PC-9 (cell line): ENCODE measurements around the gene STC2. TPM values are rescaled to one million over a fixed set of nuclear protein-coding genes. Genes with fewer than 3 reads are reported as not detected.

Experiments
- BruUV-seq: library from RNA; stranded (reverse); fragments of 400-500 nt; replicated peaks from 2 replicates; lab custom pipeline; 2021; lab: Mats Ljungman, UMichigan
- CTCF ChIA-PET: fragments of 300-600 bp; sonication (Branson Sonifier 250); formaldehyde crosslinking; loops from one replicate; lab custom pipeline; 2022; ENCODE audit warnings: antibody characterized with exemption; lab: Charles Lee
- POLR2A ChIA-PET: fragments of 300-600 bp; sonication (Branson Sonifier 250); formaldehyde crosslinking; loops from one replicate; lab custom pipeline; 2022; ENCODE audit warnings: antibody characterized with exemption; ENCODE audit not compliant: unreplicated experiment; lab: Charles Lee
- DNase-seq, 2 experiments: peaks; one replicate each; pipeline versions ENCODE4 v3.0.0 to v3.0.0-alpha.2; 2015 to 2022; ENCODE audit warnings: mixed read lengths in 1 of 2
- H2AFZ ChIP-seq: fragments of 200-600 bp; sonication (generic); 2 replicates; pipeline ENCODE4 v1.8.1; 2017; ENCODE audit warnings: antibody characterized with exemption
- H3F3A ChIP-seq: fragments of 200-600 bp; sonication (generic); 2 replicates; pipeline ENCODE4 v1.8.1; 2017; ENCODE audit warnings: antibody characterized with exemption, mild to moderate bottlenecking, low read depth; ENCODE audit not compliant: insufficient read depth
- H3K27ac ChIP-seq: fragments of 200-600 bp; sonication (generic); 2 replicates; pipeline ENCODE4 v1.6.1; 2016; ENCODE audit warnings: mixed run types
- H3K27me3 ChIP-seq: fragments of 200-600 bp; sonication (generic); 2 replicates; pipeline ENCODE4 v1.6.1; 2016; ENCODE audit warnings: low read depth, mixed run types; ENCODE audit not compliant: insufficient read depth
- H3K36me3 ChIP-seq: fragments of 200-600 bp; sonication (generic); 2 replicates; pipeline ENCODE4 v1.6.1; 2016; ENCODE audit warnings: low read depth, mixed run types
- H3K4me1 ChIP-seq: fragments of 200-600 bp; sonication (generic); replicated peaks from 2 replicates; pipeline ENCODE4 v1.6.1; 2016; ENCODE audit warnings: mixed run types; ENCODE audit not compliant: insufficient read depth
- H3K4me2 ChIP-seq: fragments of 200-600 bp; sonication (generic); 2 replicates; pipeline ENCODE4 v1.6.1; 2017; ENCODE audit warnings: mixed run types
- H3K4me3 ChIP-seq: fragments of 200-600 bp; sonication (generic); 2 replicates; pipeline ENCODE4 v1.6.1; 2016; ENCODE audit warnings: mixed run types
- H3K79me2 ChIP-seq: fragments of 200-600 bp; sonication (generic); 2 replicates; pipeline ENCODE4 v1.6.1; 2017; ENCODE audit warnings: low read depth, mixed run types
- H3K9me2 ChIP-seq: fragments of 200-600 bp; sonication (generic); 2 replicates; pipeline ENCODE4 v1.8.1; 2017; ENCODE audit warnings: mild to moderate bottlenecking; ENCODE audit not compliant: insufficient read depth
- H3K9me3 ChIP-seq: fragments of 200-600 bp; sonication (generic); 2 replicates; pipeline ENCODE4 v1.8.1; 2016; ENCODE audit warnings: low read depth; ENCODE audit not compliant: insufficient read depth
- H4K20me1 ChIP-seq: fragments of 200-600 bp; sonication (generic); 2 replicates; pipeline ENCODE4 v1.8.1; 2017; ENCODE audit not compliant: insufficient read depth
- EZH2 ChIP-seq: fragments of 200-600 bp; sonication (generic); IDR thresholded peaks from 2 replicates; pipeline ENCODE4 v1.8.0; 2017; ENCODE audit warnings: antibody characterized with exemption, low read depth
- intact Hi-C: fragments of 100-400 bp; cut with micrococcal nuclease; formaldehyde crosslinking; loops from one replicate; pipeline ENCODE4 v1.10.0; 2022; ENCODE audit not compliant: unreplicated experiment
- microRNA-seq: library from miRNA; unstranded; fragments of <30 nt; microRNA quantifications from one replicate; pipeline ENCODE4 v1.2.0, GENCODE V29; 2021; ENCODE audit warnings: borderline number of aligned reads, borderline replicate concordance
- total RNA-seq: library from RNA; stranded (reverse); gene quantifications from 2 replicates; pipeline ENCODE4 v1.2.3, GENCODE V29; 2021
- TF ChIP-seq, protein P1 (sequence below): fragments of 200-600 bp; sonication (generic); conservative IDR thresholded peaks from 2 replicates; pipeline ENCODE4 v1.6.1; 2017; ENCODE audit warnings: mixed run types, antibody characterized with exemption, mild to moderate bottlenecking, moderate library complexity

The STC2 gene
- total RNA-seq, 1 experiment from 2014 or later = 63.5 TPM

DNA sequence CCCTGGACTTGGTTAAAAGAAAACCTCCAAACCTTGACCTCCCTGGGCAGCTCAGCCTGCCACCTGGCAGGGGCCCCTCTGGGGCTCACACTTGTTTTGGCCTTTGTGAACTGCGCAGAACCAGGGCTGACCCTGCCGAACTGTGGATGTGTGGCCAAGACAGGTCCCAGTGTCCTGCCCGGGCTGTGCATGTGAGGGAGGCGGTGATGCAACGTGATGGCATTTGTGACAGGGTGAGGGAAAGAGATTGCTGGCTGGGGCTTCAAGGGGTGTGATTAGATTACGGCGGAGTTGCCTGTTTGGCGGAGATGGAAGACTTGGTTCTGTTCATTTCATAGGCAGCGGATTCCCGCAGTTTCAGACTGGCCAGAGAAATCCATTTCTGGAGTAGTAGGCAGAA, 62.8 kb downstream of the STC2 start:
- ChIA-PET POLR2A (no interaction called here), CTCF (no interaction called here)
- no peak for TF ChIP-seq EZH2
- TF ChIP-seq, protein P1, sequence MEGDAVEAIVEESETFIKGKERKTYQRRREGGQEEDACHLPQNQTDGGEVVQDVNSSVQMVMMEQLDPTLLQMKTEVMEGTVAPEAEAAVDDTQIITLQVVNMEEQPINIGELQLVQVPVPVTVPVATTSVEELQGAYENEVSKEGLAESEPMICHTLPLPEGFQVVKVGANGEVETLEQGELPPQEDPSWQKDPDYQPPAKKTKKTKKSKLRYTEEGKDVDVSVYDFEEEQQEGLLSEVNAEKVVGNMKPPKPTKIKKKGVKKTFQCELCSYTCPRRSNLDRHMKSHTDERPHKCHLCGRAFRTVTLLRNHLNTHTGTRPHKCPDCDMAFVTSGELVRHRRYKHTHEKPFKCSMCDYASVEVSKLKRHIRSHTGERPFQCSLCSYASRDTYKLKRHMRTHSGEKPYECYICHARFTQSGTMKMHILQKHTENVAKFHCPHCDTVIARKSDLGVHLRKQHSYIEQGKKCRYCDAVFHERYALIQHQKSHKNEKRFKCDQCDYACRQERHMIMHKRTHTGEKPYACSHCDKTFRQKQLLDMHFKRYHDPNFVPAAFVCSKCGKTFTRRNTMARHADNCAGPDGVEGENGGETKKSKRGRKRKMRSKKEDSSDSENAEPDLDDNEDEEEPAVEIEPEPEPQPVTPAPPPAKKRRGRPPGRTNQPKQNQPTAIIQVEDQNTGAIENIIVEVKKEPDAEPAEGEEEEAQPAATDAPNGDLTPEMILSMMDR = no peak
- no peaks in the 10 kb centered on the region for H4K20me1 ChIP-seq
- H3K9me3 ChIP-seq = no peaks in the 10 kb centered on the region
- H3K4me1 ChIP-seq = no peaks in the 10 kb centered on the region
- H3K27ac ChIP-seq = no peak overlapping the region
- no peak overlapping the region for H3K4me2 ChIP-seq
- H3K4me3 ChIP-seq = no peak overlapping the region
- intact Hi-C loops = no loop called here
- no peaks in the 10 kb centered on the region for H3K79me2 ChIP-seq
- H2AFZ ChIP-seq = no peak overlapping the region
- H3K36me3 ChIP-seq = no peaks in the 10 kb centered on the region
- BruUV-seq = no TSS peak
- H3F3A ChIP-seq = no peaks in the 10 kb centered on the region
- no peak for DNase-seq
- H3K27me3 ChIP-seq = peaks cover 14% of the 10 kb centered on the region
- no peaks in the 10 kb centered on the region for H3K9me2 ChIP-seq

Small RNA genes within 50 kb of the gene (microRNA-seq; reads per million reads assigned to microRNA genes)
- not detected for gene MIR8056

Other genes starting within 250 kb of the STC2 start
- gene BNIP1, start 183.9 kb downstream of the STC2 start, total RNA-seq = 13.3 and 13.5 TPM in 2 replicates
- 2.2 and 3.4 TPM in 2 replicates for gene NKX2-5, start 93.2 kb downstream of the STC2 start, total RNA-seq